Naive B cell (primary cell): ENCODE measurements around the gene CDH20. TPM values are rescaled to one million over a fixed set of nuclear protein-coding genes. Genes with fewer than 3 reads are reported as not detected.

ENCODE experiments used
- ATAC-seq, 2 donors: fragments of 150-1000 bp; cut with Tn5 transposase; 2 replicates each; pipeline ENCODE4 v1.10.0; 2021; ENCODE audit warnings: low read depth in 2 of 2, mild to moderate bottlenecking in 2 of 2, moderate library complexity in 2 of 2
- DNase-seq: peaks from one replicate; pipeline ENCODE4 v3.0.0; 2022
- H3K27ac Mint-ChIP-seq, 6 donors: one replicate each; pipeline ENCODE4 v1.8.0; 2020 to 2022; ENCODE audit warnings: mild to moderate bottlenecking in 6 of 6, mixed read lengths in 6 of 6, moderate library complexity in 5 of 6, inconsistent platforms in 2 of 6
- H3K27me3 Mint-ChIP-seq, 3 donors: one replicate each; pipeline ENCODE4 v1.8.0; 2021 to 2022; ENCODE audit warnings: mixed read lengths in 3 of 3, mild to moderate bottlenecking in 1 of 3
- H3K36me3 Mint-ChIP-seq, 2 donors: one replicate each; pipeline ENCODE4 v1.8.0; 2020 to 2022; ENCODE audit warnings: mixed read lengths in 2 of 2, inconsistent platforms in 1 of 2, mild to moderate bottlenecking in 1 of 2
- H3K4me1 Mint-ChIP-seq, 3 donors: one replicate each; pipeline ENCODE4 v1.8.0; 2020 to 2022; ENCODE audit warnings: mixed read lengths in 3 of 3, inconsistent platforms in 1 of 3, mild to moderate bottlenecking in 1 of 3, moderate library complexity in 1 of 3
- H3K4me3 Mint-ChIP-seq, 8 donors: one replicate each; pipeline ENCODE4 v1.8.0; 2020 to 2022; ENCODE audit warnings: mild to moderate bottlenecking in 8 of 8, mixed read lengths in 8 of 8, moderate library complexity in 8 of 8, inconsistent platforms in 2 of 8
- H3K9me3 Mint-ChIP-seq, 7 donors: one replicate each; pipeline ENCODE4 v1.8.0; 2020 to 2022; ENCODE audit warnings: mixed read lengths in 7 of 7, mild to moderate bottlenecking in 5 of 7, inconsistent platforms in 2 of 7, moderate library complexity in 1 of 7
- polyA plus RNA-seq, 6 donors: library from polyadenylated mRNA; unstranded; fragments of 300-500 nt; fragmentation: Illumina TruSeq; gene quantifications; one replicate each; pipeline ENCODE4 v1.2.3, GENCODE V29; 2021; ENCODE audit warnings: low read depth in 6 of 6

Gene CDH20
- polyA plus RNA-seq, 6 donors from 2014 or later, result 0.20 to 0.22 TPM; not detected in 4

DNA sequence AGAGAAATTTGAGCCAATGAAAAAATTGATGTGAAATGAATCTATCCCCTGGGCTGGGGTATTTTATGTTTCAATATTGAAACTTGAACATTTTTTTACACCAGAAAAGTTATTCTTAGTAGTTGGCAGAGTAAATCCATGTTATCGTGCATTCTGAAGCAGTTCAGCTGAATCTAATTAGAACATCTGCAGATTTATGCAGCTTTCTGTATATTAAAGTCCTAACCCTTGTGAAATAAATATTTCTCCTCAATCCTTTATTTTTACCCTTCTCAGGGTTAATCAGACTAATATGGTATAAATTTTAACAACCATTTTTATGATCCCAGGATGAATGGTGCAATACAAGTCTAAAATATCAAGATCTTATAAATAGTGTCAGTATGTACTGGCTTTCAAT, 69.5 kb downstream of the CDH20 start:
- no peaks in the 10 kb centered on the region for H3K4me1 Mint-ChIP-seq
- peaks cover 0 to 14% (median 6%) of the 10 kb centered on the region in 3 donors for H3K27me3 Mint-ChIP-seq
- ATAC-seq (no peak), DNase-seq (no peak)
- no peaks in the 10 kb centered on the region for H3K36me3 Mint-ChIP-seq
- H3K4me3 Mint-ChIP-seq, result no peak overlapping the region
- no peak overlapping the region for H3K27ac Mint-ChIP-seq
- peaks cover 0 to 2% (median 0%) of the 10 kb centered on the region in 7 donors for H3K9me3 Mint-ChIP-seq

- Mint-ChIP-seq H3K9me3 (peaks cover 0 to 3% (median 0%) of the 10 kb centered on the region in 7 donors), H3K27me3 (peaks cover 0 to 4% (median 0%) of the 10 kb centered on the region in 3 donors), H3K27ac (no peak overlapping the region), H3K4me3 (no peak overlapping the region), H3K4me1 (no peaks in the 10 kb centered on the region), H3K36me3 (no peaks in the 10 kb centered on the region)
- no peak for DNase-seq
- no peak for ATAC-seq
Measured at GRCh38 chr18:61413396-61413795, 80.2 kb downstream of the CDH20 start.

- Mint-ChIP-seq H3K36me3 (no peaks in the 10 kb centered on the region), H3K27me3 (peaks cover 0 to 4% (median 0%) of the 10 kb centered on the region in 3 donors), H3K4me1 (no peaks in the 10 kb centered on the region), H3K27ac (no peak overlapping the region), H3K9me3 (peaks cover 0 to 3% (median 0%) of the 10 kb centered on the region in 7 donors), H3K4me3 (no peak overlapping the region)
- no peak for DNase-seq
- ATAC-seq, result no peak
Measured at GRCh38 chr18:61414086-61414485, 80.9 kb downstream of the CDH20 start.

GRCh38 chr18:61419763-61420162, 86.5 kb downstream of the CDH20 start:
- no peaks in the 10 kb centered on the region for H3K36me3 Mint-ChIP-seq

DNA sequence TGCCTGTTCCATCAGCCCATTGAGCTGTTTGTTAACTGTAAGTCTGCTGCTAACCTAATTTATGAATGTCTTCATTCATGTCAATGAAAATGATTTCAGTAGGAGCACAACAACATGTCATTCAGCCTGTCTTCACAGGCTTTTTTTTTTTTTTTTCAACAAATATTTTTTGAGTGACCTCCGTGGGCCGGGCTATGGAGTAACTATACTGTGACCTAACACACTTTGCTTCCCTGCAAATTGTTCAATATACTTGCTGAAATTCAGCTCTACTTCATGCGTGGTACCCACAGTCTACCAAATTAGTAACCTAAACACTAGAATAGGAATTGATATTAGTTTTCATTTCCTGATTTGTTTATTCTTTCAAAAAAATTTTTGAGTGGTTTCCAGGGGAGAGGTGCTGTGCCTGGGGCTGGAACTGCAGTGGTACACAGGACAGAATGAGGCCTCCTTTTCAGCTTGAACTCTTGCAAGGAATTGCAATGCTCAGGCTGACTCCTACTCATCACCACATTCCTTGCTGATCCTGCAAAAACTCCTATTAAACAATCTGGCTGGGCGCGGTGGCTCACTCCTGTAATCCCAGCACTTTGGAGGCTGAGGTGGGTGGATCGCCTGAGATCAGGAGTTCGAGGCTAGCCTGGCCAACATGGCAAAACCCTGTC, 87.1 kb downstream of the CDH20 start:
- Mint-ChIP-seq H3K4me1 (no peaks in the 10 kb centered on the region), H3K27me3 (peaks cover 0 to 13% (median 0%) of the 10 kb centered on the region in 3 donors), H3K4me3 (no peak overlapping the region), H3K27ac (no peak overlapping the region), H3K9me3 (peaks cover 0 to 3% (median 0%) of the 10 kb centered on the region in 7 donors), H3K36me3 (no peaks in the 10 kb centered on the region)
- no peak for ATAC-seq
- no peak for DNase-seq

More at GRCh38 chr18:61419763-61420162, 86.5 kb downstream of the CDH20 start:
- ATAC-seq (no peak), DNase-seq (no peak)
- Mint-ChIP-seq H3K4me1 (no peaks in the 10 kb centered on the region), H3K9me3 (peaks cover 0 to 3% (median 0%) of the 10 kb centered on the region in 7 donors), H3K27ac (no peak overlapping the region), H3K27me3 (peaks cover 0 to 9% (median 0%) of the 10 kb centered on the region in 3 donors), H3K4me3 (no peak overlapping the region)

GRCh38 chr18:61426492-61427053, 93.3 kb downstream of the CDH20 start:
- H3K4me3 Mint-ChIP-seq, result no peak overlapping the region
- no peaks in the 10 kb centered on the region for H3K36me3 Mint-ChIP-seq
- H3K9me3 Mint-ChIP-seq, result peaks cover 0 to 6% (median 0%) of the 10 kb centered on the region in 7 donors
- no peak for DNase-seq
- peaks cover 0 to 12% (median 6%) of the 10 kb centered on the region in 3 donors for H3K27me3 Mint-ChIP-seq
- no peak overlapping the region for H3K27ac Mint-ChIP-seq
- no peak for ATAC-seq
- no peaks in the 10 kb centered on the region for H3K4me1 Mint-ChIP-seq

GRCh38 chr18:61428266-61428665, 95.0 kb downstream of the CDH20 start:
- Mint-ChIP-seq H3K4me1 (no peaks in the 10 kb centered on the region), H3K4me3 (no peak overlapping the region), H3K27ac (no peak overlapping the region), H3K9me3 (peaks cover 0 to 6% (median 0%) of the 10 kb centered on the region in 7 donors), H3K36me3 (no peaks in the 10 kb centered on the region), H3K27me3 (peaks cover 0 to 12% (median 6%) of the 10 kb centered on the region in 3 donors)
- no peak for ATAC-seq
- DNase-seq, result no peak

DNA sequence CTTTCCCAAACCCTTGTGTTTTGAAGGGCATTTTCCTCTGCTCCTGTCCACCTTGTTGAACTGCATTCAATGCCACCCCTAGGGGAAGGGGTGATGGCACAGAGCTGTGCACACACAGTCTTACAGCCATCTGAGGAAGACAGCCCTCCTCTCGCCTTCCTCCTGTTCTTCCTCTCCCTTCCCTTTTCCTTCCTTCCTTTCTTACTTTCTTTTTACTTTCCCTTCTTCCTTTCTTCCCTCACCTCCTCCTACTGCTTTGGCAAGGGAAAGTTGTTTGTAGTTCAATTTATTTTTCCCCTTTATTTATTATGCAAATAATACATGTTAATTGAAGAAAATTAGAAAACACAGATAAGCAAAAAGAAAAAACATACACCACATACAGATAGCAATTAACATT, 99.4 kb downstream of the CDH20 start:
- DNase-seq (no peak), ATAC-seq (no peak)
- Mint-ChIP-seq H3K27me3 (peaks cover 0 to 6% (median 4%) of the 10 kb centered on the region in 3 donors), H3K27ac (no peak overlapping the region), H3K36me3 (no peaks in the 10 kb centered on the region), H3K4me3 (no peak overlapping the region), H3K4me1 (no peaks in the 10 kb centered on the region), H3K9me3 (peaks cover 0 to 15% (median 2%) of the 10 kb centered on the region in 7 donors)

- no peak overlapping the region for H3K4me3 Mint-ChIP-seq
- ATAC-seq (no peak), DNase-seq (no peak)
- H3K4me1 Mint-ChIP-seq, result no peaks in the 10 kb centered on the region
- no peaks in the 10 kb centered on the region for H3K36me3 Mint-ChIP-seq
- H3K9me3 Mint-ChIP-seq, result peaks cover 0 to 15% (median 2%) of the 10 kb centered on the region in 7 donors
- H3K27ac Mint-ChIP-seq, result no peak overlapping the region
- H3K27me3 Mint-ChIP-seq, result no peaks in the 10 kb centered on the region
Measured at GRCh38 chr18:61435064-61435652, 101.9 kb downstream of the CDH20 start.

GRCh38 chr18:61443081-61443725, 110.0 kb downstream of the CDH20 start:
- no peak for ATAC-seq
- H3K27ac Mint-ChIP-seq, result no peak overlapping the region
- peaks cover 3 to 15% (median 8%) of the 10 kb centered on the region in 7 donors for H3K9me3 Mint-ChIP-seq
- no peak for DNase-seq
- H3K36me3 Mint-ChIP-seq, result peaks cover 0 to 8% of the 10 kb centered on the region in 2 donors
- H3K4me3 Mint-ChIP-seq, result no peak overlapping the region
- peaks cover 5 to 8% (median 6%) of the 10 kb centered on the region in 3 donors for H3K4me1 Mint-ChIP-seq
- peaks cover 0 to 11% (median 8%) of the 10 kb centered on the region in 3 donors for H3K27me3 Mint-ChIP-seq

DNA sequence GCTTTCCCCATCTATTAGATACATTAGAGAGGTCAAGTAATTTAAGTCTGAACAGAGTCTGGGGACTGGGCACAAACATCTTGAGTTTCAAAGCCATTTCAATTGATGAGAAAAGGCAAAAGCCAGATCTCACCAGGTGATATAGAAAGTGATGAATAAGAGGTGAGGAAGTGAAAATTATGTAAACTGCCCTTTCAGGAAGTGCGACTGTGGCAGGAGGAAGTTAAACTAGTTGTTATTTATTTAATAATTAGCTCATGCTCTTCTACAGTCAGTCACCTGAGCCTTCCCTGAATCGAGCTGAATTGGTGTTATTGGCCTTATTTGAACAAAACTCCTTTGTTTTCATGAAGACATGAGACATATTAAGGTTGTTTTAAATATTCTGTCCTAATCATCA, 115.1 kb downstream of the CDH20 start:
- ATAC-seq, result peak; percentile 89 to 94
- H3K36me3 Mint-ChIP-seq, result peaks cover 0 to 8% of the 10 kb centered on the region in 2 donors
- H3K4me3 Mint-ChIP-seq, result no peak overlapping the region
- H3K27ac Mint-ChIP-seq, result peak overlapping the region in 2 of 6 donors; percentile 8 to 56
- peaks cover 0 to 11% (median 8%) of the 10 kb centered on the region in 3 donors for H3K27me3 Mint-ChIP-seq
- peaks cover 12 to 15% (median 13%) of the 10 kb centered on the region in 3 donors for H3K4me1 Mint-ChIP-seq
- peaks cover 5 to 17% (median 14%) of the 10 kb centered on the region in 7 donors for H3K9me3 Mint-ChIP-seq
- DNase-seq, result peak; percentile 1

DNA sequence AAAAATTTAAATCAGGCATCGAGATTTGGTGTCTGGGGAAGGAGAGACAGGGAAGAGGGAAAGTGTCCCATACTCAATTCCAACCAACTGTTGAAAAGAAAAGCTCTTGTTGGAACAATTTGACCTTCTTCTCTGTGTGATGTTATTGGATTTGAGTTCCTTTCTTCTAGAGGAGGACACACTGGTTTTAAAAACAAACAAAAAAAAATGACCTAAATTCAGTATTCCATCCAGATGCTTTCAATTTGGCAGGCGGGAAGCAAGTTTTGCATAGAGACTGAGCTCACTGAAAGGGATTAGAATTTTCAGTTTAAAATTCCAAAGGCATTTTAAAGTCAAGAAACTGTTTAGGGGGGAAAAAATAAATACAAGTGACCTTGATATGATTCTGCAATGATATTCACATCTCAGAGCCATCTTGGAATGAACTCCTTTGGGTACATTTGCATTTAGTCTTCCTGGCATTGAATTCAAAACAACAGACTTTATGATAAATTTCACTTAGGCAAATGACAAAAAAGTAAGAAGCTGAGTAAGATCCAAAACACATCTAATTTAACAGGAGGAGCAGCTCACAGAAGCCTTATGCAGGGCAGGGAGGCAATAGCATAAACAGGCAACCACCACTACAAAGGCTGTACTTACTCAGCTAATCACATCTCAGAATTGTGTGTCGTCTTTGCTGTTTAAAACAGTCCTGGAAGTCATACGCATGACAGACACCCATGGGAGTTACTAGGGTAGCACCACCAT, 126.8 kb downstream of the CDH20 start:
- Mint-ChIP-seq H3K9me3 (peaks cover 0 to 9% (median 0%) of the 10 kb centered on the region in 7 donors), H3K4me3 (no peak overlapping the region), H3K4me1 (no peaks in the 10 kb centered on the region), H3K27me3 (peaks cover 11 to 16% (median 14%) of the 10 kb centered on the region in 3 donors), H3K27ac (no peak overlapping the region), H3K36me3 (no peaks in the 10 kb centered on the region)
- ATAC-seq (no peak), DNase-seq (no peak)
